Measurements from ENCODE around the gene LHX1. TPM values are rescaled to one million over a fixed set of nuclear protein-coding genes. Genes with fewer than 3 reads are reported as not detected.

The LHX1 gene
- total RNA-seq, 1 donor from 2014 or later, result not detected

- no peak for DNase-seq
- intact Hi-C loops (cut with DNase I), result no loop called here
- H3K9me3 ChIP-seq, result no peaks in the 10 kb centered on the region
- no peak overlapping the region for H3K27ac ChIP-seq
- no peak for ATAC-seq
- peaks cover 8% of the 10 kb centered on the region for H3K36me3 ChIP-seq
- H3K27me3 ChIP-seq (ENCODE audit: low read depth), result peaks cover 66% of the 10 kb centered on the region
- H3K4me1 ChIP-seq, result peaks cover 40% of the 10 kb centered on the region
- no peak for TF ChIP-seq CTCF (IDR thresholded peaks at IDR 0.05)
- no peak overlapping the region for H3K4me3 ChIP-seq
Measured at GRCh38 chr17:36945959-36946725, 8.9 kb downstream of the LHX1 start.

GRCh38 chr17:36946726-36947091, 9.4 kb downstream of the LHX1 start:
- Histone ChIP-seq H3K4me3 (no peak overlapping the region), H3K36me3 (peaks cover 14% of the 10 kb centered on the region), H3K4me1 (peaks cover 45% of the 10 kb centered on the region), H3K27ac (no peak overlapping the region), H3K9me3 (no peaks in the 10 kb centered on the region), H3K27me3 (ENCODE audit: low read depth) (peaks cover 60% of the 10 kb centered on the region)
- TF ChIP-seq CTCF (IDR thresholded peaks at IDR 0.05), result no peak
- ATAC-seq (no peak), DNase-seq (no peak)
- intact Hi-C loops (cut with DNase I), result no loop called here

GRCh38 chr17:36947922-36948716, 10.8 kb downstream of the LHX1 start:
- no peak for TF ChIP-seq CTCF (IDR thresholded peaks at IDR 0.05)
- Histone ChIP-seq H3K4me3 (peak overlapping the region; percentile 93), H3K36me3 (peaks cover 26% of the 10 kb centered on the region), H3K27ac (peak overlapping the region; percentile 93), H3K4me1 (peaks cover 33% of the 10 kb centered on the region), H3K9me3 (no peaks in the 10 kb centered on the region), H3K27me3 (ENCODE audit: low read depth) (peaks cover 46% of the 10 kb centered on the region)
- DNase-seq, result no peak
- ATAC-seq, result peak; percentile 77 to 80
- intact Hi-C loops (cut with DNase I), result no loop called here

- Histone ChIP-seq H3K27ac (peak within 1 kb of the TSS; percentile 93), H3K4me3 (peak within 1 kb of the TSS; percentile 93), H3K9me3 (no peaks in the 10 kb centered on the region), H3K27me3 (ENCODE audit: low read depth) (peaks cover 39% of the 10 kb centered on the region), H3K4me1 (peaks cover 33% of the 10 kb centered on the region), H3K36me3 (peaks cover 34% of the 10 kb centered on the region)
- TF ChIP-seq CTCF (IDR thresholded peaks at IDR 0.05), result no peak
- intact Hi-C loops (cut with DNase I), result no loop called here
- peak; percentile 100 for ATAC-seq
- peak; percentile 97 for DNase-seq
Measured at GRCh38 chr17:36948717-36949460, 11.6 kb downstream of the LHX1 start, which contains the start of gene AATF. Gene AATF (plus strand): TSS chr17:36948954. CDS start chr17:36949126, 172 bp downstream.

- Histone ChIP-seq H3K4me1 (peaks cover 33% of the 10 kb centered on the region), H3K36me3 (peaks cover 40% of the 10 kb centered on the region), H3K4me3 (peak overlapping the region; percentile 93), H3K9me3 (no peaks in the 10 kb centered on the region), H3K27me3 (ENCODE audit: low read depth) (peaks cover 32% of the 10 kb centered on the region), H3K27ac (peak overlapping the region; percentile 93)
- intact Hi-C loops (cut with DNase I), result no loop called here
- no peak for TF ChIP-seq CTCF (IDR thresholded peaks at IDR 0.05)
- DNase-seq (no peak), ATAC-seq (peak; percentile 38 to 57)
Measured at GRCh38 chr17:36949461-36949927, 12.2 kb downstream of the LHX1 start.

All from lower lobe of right lung (tissue), 2 donors.